MM.1S (cell line): ENCODE results near the gene OR5H2.

Experiments used
- DNase-seq: peaks from one replicate; pipeline ENCODE4 v3.0.0-alpha.2; 2015
- H2AFZ ChIP-seq: fragments of 300-600 bp; sonication (generic); 2 replicates; pipeline ENCODE4 v1.6.0; 2016; ENCODE audit warnings: antibody characterized with exemption, low read length
- H3F3A ChIP-seq: fragments of 300-600 bp; sonication (generic); 2 replicates; pipeline ENCODE4 v1.6.1; 2016; ENCODE audit warnings: mild to moderate bottlenecking, antibody characterized with exemption, low read length, moderate library complexity, mixed read lengths; ENCODE audit not compliant: insufficient read depth
- H3K27ac ChIP-seq: fragments of 300-600 bp; sonication (generic); 2 replicates; pipeline ENCODE4 v1.5.1; 2016; ENCODE audit warnings: mild to moderate bottlenecking, low read length
- H3K27me3 ChIP-seq: fragments of 300-600 bp; sonication (generic); replicated peaks from 2 replicates; pipeline ENCODE4 v1.6.0; 2016; ENCODE audit warnings: low read length; ENCODE audit not compliant: insufficient read depth
- H3K36me3 ChIP-seq: fragments of 300-600 bp; sonication (generic); replicated peaks from 2 replicates; pipeline ENCODE4 v1.6.1; 2016; ENCODE audit warnings: mild to moderate bottlenecking, low read length, mixed read lengths; ENCODE audit not compliant: insufficient read depth
- H3K4me1 ChIP-seq: fragments of 300-600 bp; sonication (generic); 2 replicates; pipeline ENCODE4 v1.6.1; 2016; ENCODE audit warnings: low read length, mixed read lengths
- H3K4me2 ChIP-seq: fragments of 300-600 bp; sonication (generic); 2 replicates; pipeline ENCODE4 v1.6.0; 2016; ENCODE audit warnings: low read depth, low read length
- H3K4me3 ChIP-seq: fragments of 300-600 bp; sonication (generic); 2 replicates; pipeline ENCODE4 v1.5.1; 2016; ENCODE audit warnings: low read length, mixed read lengths
- H3K79me2 ChIP-seq: fragments of 300-600 bp; sonication (generic); 2 replicates; pipeline ENCODE4 v1.6.1; 2016; ENCODE audit warnings: mixed run types, low read length, mixed read lengths
- H3K9ac ChIP-seq: fragments of 300-600 bp; sonication (generic); 2 replicates; pipeline ENCODE4 v1.6.1; 2016; ENCODE audit warnings: low read length, mixed read lengths
- H3K9me2 ChIP-seq: fragments of 300-600 bp; sonication (generic); replicated peaks from 2 replicates; pipeline ENCODE4 v1.6.1; 2016; ENCODE audit warnings: mild to moderate bottlenecking, low read length, mixed read lengths; ENCODE audit not compliant: insufficient read depth
- H3K9me3 ChIP-seq: fragments of 300-600 bp; sonication (generic); replicated peaks from 2 replicates; pipeline ENCODE4 v1.6.1; 2016; ENCODE audit warnings: mild to moderate bottlenecking, low read length, mixed read lengths; ENCODE audit not compliant: insufficient read depth
- H4K20me1 ChIP-seq: fragments of 300-600 bp; sonication (generic); 2 replicates; pipeline ENCODE4 v1.6.1; 2016; ENCODE audit warnings: mild to moderate bottlenecking, low read length, moderate library complexity, mixed read lengths; ENCODE audit not compliant: insufficient read depth
- EZH2 ChIP-seq: fragments of 300-600 bp; sonication (generic); optimal IDR thresholded peaks from 2 replicates; pipeline ENCODE3; 2017; ENCODE audit warnings: low read depth, mild to moderate bottlenecking, antibody characterized with exemption, low read length, mixed read lengths
- EZH2phosphoT487 ChIP-seq: fragments of 300-600 bp; sonication (generic); IDR thresholded peaks from 2 replicates; pipeline ENCODE4 v1.6.1; 2018; ENCODE audit warnings: antibody characterized with exemption, low read length
- TF ChIP-seq, protein P1 (sequence below): fragments of 300-600 bp; sonication (generic); IDR thresholded peaks from 2 replicates; pipeline ENCODE4 v1.5.1; 2016; ENCODE audit warnings: antibody characterized with exemption, low read length, mixed read lengths

Gene OR5H2

DNA sequence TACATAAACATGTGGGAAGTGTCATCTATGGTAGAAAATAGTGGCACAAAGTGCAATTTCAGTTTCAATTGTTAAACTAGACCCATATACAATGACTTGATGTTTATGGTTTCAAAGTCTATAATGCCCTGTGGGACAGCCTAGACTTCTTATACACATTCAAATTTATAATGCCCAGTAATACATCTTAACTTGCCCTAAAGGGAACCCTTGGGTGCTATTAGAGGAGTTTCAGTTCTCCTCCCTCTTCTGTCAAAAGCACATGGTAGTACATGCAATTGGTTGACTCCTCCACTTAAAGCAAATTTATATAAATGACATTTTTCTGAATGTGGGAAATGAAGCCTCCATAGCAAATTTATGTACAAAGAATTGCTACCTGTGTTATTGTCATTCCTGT is 41.1 kb downstream of the OR5H2 start:
- no peaks in the 10 kb centered on the region for H3K79me2 ChIP-seq
- H3K9me3 ChIP-seq, result no peaks in the 10 kb centered on the region
- no peak overlapping the region for H3K27ac ChIP-seq
- no peaks in the 10 kb centered on the region for H4K20me1 ChIP-seq
- H3K4me2 ChIP-seq, result no peak overlapping the region
- H3K27me3 ChIP-seq, result no peaks in the 10 kb centered on the region
- no peak overlapping the region for H2AFZ ChIP-seq
- H3F3A ChIP-seq, result no peaks in the 10 kb centered on the region
- H3K4me1 ChIP-seq, result peaks cover 6% of the 10 kb centered on the region
- H3K9ac ChIP-seq, result no peak overlapping the region
- no peak overlapping the region for H3K4me3 ChIP-seq
- no peaks in the 10 kb centered on the region for H3K9me2 ChIP-seq
- TF ChIP-seq EZH2 (no peak), EZH2phosphoT487 (no peak)
- TF ChIP-seq, protein P1, sequence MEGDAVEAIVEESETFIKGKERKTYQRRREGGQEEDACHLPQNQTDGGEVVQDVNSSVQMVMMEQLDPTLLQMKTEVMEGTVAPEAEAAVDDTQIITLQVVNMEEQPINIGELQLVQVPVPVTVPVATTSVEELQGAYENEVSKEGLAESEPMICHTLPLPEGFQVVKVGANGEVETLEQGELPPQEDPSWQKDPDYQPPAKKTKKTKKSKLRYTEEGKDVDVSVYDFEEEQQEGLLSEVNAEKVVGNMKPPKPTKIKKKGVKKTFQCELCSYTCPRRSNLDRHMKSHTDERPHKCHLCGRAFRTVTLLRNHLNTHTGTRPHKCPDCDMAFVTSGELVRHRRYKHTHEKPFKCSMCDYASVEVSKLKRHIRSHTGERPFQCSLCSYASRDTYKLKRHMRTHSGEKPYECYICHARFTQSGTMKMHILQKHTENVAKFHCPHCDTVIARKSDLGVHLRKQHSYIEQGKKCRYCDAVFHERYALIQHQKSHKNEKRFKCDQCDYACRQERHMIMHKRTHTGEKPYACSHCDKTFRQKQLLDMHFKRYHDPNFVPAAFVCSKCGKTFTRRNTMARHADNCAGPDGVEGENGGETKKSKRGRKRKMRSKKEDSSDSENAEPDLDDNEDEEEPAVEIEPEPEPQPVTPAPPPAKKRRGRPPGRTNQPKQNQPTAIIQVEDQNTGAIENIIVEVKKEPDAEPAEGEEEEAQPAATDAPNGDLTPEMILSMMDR, result no peak
- no peak for DNase-seq
- no peaks in the 10 kb centered on the region for H3K36me3 ChIP-seq

DNA sequence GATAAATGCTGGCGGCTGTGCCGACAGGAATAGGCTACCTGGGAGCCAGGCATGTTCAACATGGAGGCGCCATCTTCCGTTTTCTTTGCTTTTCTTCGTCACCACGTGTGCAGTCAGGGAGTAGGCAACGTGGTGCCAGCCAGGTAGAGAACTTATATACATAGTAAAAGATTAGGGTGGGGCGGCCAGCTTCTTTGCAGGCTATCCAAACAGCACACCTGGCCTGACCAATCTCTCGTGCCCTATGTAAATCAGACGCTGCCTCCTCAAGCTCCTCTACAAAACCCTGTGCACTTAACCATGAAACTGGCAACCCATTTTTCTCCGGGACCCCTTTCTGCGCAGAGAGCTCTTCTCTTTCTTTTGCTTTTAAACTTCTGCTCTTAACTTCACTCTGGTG is 42.8 kb downstream of the OR5H2 start:
- H3K4me2 ChIP-seq, result no peak overlapping the region
- H3K4me3 ChIP-seq, result no peak overlapping the region

DNA sequence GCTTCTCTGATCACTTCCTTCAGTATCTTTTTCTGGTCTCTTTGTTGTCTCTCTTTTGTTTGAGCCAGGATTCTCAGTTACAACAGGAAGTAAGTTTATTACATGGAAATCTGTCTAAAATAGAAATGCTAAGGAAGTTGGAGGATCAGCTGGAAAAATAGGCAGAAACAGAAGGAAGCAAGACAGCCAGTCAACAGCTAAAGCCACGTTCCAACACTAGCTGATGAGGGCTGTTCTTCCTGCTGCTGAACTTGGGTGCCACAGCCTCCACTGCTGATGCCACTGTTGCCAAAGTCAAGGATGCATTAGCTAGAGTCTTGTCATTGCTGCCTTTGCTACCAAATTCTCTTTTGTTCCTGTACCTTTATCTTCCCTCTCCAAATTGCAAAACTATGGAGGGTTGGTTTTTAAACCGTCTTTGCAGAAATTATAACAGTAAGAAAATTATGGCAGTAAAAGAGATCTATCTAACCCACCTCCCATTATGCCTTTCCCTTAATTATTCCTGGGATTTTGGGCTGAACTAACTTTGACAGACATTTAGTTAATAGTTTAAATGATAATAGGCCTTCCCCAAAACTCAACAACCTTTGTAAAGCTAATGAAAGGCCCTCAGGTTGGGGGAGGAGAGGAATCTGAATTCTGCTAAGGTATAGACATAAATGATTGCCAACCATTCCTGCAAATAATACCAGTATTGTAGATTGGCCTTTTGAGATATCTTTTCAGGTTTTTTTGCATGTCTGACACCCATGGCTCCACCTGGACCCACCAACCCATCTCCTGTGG is 44.0 kb downstream of the OR5H2 start:
- H3K9ac ChIP-seq, result no peak overlapping the region
- H3K4me1 ChIP-seq, result peaks cover 6% of the 10 kb centered on the region
- no peak overlapping the region for H3K4me3 ChIP-seq
- H2AFZ ChIP-seq, result no peak overlapping the region
- H3F3A ChIP-seq, result no peaks in the 10 kb centered on the region
- TF ChIP-seq, protein P1, result no peak
- no peak for TF ChIP-seq EZH2
- no peak for TF ChIP-seq EZH2phosphoT487
- DNase-seq, result no peak
- H3K79me2 ChIP-seq, result no peaks in the 10 kb centered on the region
- no peaks in the 10 kb centered on the region for H3K9me3 ChIP-seq
- H3K4me2 ChIP-seq, result no peak overlapping the region
- no peaks in the 10 kb centered on the region for H3K27me3 ChIP-seq
- H3K9me2 ChIP-seq, result no peaks in the 10 kb centered on the region
- no peaks in the 10 kb centered on the region for H3K36me3 ChIP-seq
- H3K27ac ChIP-seq, result no peak overlapping the region
- H4K20me1 ChIP-seq, result no peaks in the 10 kb centered on the region

More for the DNA sequence above, 42.8 kb downstream of the OR5H2 start:
- Histone ChIP-seq H4K20me1 (no peaks in the 10 kb centered on the region), H3K4me1 (peaks cover 6% of the 10 kb centered on the region), H3K79me2 (no peaks in the 10 kb centered on the region), H3K27ac (no peak overlapping the region), H2AFZ (no peak overlapping the region), H3K9ac (no peak overlapping the region), H3K9me2 (no peaks in the 10 kb centered on the region), H3F3A (no peaks in the 10 kb centered on the region), H3K27me3 (no peaks in the 10 kb centered on the region), H3K36me3 (no peaks in the 10 kb centered on the region), H3K9me3 (no peaks in the 10 kb centered on the region)
- DNase-seq, result no peak
- TF ChIP-seq EZH2 (no peak), EZH2phosphoT487 (no peak)
- TF ChIP-seq, protein P1, result no peak
